GM12874 (cell line): ENCODE results near the gene CEBPZ.

Source experiments
- TF ChIP-seq, protein P1 (sequence below): IDR thresholded peaks from 2 replicates; pipeline ENCODE4 v1.5.1; 2011; ENCODE audit warnings: low read depth, mild to moderate bottlenecking, control low read depth, low read length, moderate library complexity; ENCODE audit not compliant: insufficient read depth

The CEBPZ gene

DNA sequence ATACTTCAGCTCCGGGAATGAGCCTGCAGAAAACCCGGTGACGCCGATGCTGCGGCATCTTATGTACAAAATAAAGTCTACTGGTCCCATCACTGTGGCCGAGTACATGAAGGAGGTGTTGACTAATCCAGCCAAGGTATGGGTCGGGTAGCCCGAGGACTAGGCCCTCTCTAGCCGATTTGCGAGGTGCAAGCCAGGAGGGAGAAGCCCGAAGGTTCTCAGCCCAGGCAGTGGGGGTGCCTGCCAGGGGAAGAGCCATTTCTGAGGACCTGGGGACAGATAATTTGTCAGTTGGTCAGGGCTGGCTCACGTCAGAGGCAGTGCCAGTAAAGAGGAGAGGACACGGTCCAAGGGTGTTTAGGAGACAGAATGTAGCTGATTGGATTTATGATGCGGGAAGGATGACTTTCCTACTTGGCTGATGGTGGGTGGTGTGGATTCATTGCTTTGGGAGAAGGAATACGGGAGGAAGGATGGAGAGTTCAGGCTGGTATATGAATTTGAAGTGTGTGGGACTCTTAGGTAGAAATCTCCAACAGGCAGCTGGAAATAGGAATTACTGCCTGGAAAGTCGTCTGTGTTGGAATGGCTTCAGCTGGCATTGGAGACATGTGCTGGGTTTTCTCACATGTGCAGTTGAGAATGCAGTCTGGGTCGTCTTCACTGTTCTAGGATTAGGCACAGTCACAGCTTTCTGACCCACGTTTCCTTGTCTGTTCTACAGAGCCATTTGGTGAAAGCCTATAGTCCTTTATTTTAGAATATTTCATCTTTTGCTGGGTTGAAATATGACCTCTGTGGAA is 936 bp upstream of the CEBPZ start:
- TF ChIP-seq, protein P1, sequence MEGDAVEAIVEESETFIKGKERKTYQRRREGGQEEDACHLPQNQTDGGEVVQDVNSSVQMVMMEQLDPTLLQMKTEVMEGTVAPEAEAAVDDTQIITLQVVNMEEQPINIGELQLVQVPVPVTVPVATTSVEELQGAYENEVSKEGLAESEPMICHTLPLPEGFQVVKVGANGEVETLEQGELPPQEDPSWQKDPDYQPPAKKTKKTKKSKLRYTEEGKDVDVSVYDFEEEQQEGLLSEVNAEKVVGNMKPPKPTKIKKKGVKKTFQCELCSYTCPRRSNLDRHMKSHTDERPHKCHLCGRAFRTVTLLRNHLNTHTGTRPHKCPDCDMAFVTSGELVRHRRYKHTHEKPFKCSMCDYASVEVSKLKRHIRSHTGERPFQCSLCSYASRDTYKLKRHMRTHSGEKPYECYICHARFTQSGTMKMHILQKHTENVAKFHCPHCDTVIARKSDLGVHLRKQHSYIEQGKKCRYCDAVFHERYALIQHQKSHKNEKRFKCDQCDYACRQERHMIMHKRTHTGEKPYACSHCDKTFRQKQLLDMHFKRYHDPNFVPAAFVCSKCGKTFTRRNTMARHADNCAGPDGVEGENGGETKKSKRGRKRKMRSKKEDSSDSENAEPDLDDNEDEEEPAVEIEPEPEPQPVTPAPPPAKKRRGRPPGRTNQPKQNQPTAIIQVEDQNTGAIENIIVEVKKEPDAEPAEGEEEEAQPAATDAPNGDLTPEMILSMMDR = no peak

DNA sequence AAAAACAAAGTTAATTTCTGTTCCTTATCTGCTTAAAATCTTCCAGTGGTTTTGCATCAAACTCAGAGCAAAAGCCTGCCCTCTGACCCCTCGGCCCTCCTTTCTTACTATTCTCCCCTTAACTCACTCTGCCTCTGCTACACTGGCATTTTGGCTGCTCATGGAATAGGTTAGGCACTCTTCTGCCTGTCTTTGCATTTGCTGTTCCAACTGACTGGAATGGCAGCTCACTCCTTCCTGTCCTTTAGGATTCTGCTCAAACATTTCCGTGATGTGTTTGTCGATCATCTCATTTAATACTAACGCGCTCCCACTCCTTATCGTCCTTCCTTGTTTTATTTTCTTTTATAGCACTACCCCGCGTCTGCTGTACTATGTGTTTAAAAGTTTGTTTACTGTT is 815 bp downstream of the CEBPZ start:
- TF ChIP-seq, protein P1 = no peak

DNA sequence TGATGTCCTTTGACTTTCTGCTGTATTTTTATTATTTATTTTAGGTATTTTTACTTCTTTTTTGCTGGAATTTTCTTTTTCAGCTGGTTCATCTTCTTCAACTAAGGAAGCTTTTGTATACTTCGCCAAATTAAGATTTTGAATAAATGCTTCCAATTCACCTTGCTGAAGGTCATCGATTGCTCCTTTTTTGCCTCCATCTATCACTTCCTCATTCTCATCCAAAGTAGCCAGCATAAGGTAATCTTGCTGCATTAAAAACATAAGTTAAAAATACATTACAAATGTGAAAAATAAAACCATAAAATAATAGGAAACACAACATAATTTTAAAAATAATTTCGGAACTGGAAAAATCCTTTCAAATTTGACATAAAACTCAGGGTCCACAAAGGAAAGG is 2.6 kb downstream of the CEBPZ start:
- TF ChIP-seq, protein P1 = no peak

DNA sequence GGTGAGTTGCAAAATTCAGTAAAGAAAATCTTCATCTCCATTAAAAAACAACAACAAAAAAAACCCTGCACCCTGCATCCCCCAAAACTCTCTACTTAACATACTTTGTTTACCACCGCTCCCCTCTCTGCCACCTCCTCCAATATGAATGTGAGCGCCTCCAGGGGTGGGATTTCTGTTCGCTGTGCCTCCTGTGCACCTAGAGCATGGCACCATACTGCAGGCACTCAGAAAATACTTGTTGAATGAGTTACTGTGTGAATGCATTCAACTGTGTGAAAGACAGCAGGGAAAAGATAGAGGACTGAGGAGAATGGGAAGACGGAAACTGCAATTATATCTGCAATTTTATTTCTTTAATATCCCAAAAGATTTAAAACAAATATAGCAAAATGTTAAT is 4.5 kb downstream of the CEBPZ start:
- TF ChIP-seq, protein P1 = no peak

DNA sequence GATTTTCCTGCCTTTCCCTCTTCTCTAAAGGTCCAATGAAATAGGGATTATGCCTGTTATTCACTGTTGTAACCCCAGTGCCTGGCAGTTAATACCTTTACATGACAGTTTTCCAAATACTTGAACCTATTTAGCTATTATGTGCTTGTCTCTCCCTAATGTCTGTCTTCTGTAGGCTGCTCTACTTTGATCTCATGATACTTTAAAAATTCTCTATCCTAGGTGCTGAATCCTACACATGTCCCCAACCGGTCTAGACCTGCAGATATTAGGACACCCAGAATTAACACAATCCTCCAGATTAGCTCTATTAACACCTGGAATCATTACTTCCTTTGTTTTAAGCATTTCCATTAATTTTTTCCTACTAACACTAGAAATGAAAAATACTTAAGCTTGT is 7.3 kb downstream of the CEBPZ start:
- TF ChIP-seq, protein P1 = no peak

DNA sequence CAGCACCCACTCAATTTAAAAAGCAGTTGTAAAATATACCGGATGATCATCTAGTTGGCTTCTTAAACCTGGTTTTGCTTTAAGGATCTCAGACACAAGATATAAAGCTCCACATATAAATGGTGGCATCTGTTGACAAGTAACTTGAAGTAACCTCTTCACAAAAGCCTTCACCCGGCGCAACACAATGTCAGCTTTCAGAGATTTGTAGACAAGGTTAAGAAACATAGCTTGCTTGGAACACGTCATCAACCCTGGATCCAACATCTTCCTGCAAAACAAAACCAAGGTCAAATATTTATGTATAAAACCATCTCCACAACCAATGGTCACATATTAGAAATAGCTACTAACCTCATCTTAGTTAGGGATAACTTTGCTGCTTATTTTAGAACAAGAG is 8.3 kb downstream of the CEBPZ start:
- TF ChIP-seq, protein P1 = no peak

DNA sequence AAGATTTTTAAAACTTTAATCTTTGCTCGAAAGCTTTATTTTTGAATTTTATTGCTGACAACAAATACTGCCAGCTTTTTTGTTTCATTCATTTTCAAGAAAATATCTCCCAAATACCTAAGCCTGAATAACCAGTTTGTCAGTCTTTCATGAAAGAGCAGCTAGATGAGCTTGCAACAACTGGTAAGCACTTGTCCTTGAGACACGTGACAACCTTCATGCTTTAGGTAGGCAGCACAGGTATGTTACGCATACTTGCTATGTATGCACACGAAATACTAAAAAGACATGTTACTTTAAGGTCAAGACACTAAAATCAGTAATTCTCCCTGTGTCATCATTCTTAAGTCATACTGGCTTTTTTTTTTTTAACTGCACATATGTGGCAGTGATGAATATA is 12.3 kb downstream of the CEBPZ start:
- TF ChIP-seq, protein P1 = no peak

DNA sequence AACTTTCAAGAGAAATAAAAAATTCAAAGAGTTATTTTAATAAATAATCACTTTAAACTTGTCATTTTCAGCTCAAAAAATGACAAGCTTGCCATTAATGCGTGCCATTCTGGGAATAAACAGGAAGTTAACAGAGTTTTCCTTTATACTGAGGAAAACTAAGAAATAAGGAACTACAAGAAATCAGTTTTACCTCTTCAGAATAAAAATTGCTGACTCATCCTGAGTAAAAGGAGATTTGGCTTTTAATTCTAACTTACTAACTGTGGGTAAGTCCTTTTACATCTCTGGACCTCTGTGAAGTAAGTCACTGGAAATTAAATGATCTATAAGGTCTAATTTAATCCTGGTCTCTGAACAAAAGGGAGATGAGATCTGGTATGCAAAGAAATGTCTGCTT is 16.1 kb downstream of the CEBPZ start:
- TF ChIP-seq, protein P1 = no peak
